ENCODE measurements around the gene SUMF2.
"Not testable (repeated sequence)": the region's sequence is repeated elsewhere in the genome, so short reads cannot be mapped to it uniquely, and the experiment has no call there.

Gene SUMF2

DNA sequence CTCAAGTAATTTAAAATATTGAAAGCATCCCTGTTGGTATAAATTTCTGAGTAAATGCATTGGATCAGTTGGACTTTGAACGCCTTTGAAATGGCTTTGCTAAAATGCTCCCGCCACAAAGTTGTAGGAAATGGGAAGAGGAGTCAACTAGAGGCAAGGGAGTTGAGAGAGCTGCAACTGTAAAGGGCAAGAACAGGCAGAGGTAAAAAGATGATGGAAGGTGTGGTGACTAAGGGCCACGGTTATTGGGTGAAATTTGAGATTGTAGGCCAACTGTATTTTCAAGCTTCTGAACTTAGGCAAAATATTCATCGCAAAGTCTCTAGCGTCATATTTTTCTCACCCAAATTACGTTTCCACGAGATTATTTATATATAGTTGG, 595 bp upstream of the SUMF2 start:
- no peak for DNase-seq

GRCh38 chr7:56066376-56066775, 2.3 kb downstream of the SUMF2 start:
- not testable (repeated sequence) for DNase-seq

DNA sequence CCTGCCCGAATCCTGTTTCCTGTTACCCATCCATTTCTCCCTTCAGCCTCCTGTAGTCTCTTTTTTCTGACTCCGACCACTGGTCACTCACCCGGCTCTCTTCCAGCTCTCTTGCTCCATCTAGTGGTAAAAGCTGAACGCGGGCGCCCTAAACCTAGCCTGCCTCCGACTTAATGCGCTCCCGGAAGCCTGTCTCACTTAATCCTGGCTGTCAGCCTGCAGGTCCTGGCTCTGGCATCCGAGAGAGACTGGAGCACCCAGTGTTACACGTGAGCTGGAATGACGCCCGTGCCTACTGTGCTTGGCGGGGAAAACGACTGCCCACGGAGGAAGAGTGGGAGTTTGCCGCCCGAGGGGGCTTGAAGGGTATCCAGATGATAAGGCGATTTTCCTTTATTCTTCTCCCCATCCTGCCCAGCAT, 10.3 kb downstream of the SUMF2 start:
- DNase-seq = peak; percentile 79

DNA sequence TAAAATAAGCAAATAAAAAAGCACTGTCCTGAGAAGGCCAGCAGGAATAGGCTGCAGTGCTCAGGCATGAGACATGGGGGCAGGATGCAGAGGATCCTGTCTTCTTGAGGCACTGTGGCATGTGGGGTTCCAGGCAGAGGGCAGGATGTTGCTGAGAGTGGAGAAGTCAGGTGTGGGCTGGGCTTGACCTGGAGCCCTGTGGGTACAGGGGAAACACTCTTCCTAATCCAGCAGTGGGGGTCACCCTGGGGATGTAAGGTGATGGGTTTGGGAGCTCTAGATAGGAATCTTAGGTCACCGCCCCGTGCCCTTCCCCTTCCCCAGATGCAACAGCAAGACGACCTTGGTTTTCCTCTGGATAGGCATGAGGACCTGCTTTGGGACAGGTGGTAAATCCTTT, 13.6 kb downstream of the SUMF2 start:
- DNase-seq = no peak

GRCh38 chr7:56078196-56078595, 14.1 kb downstream of the SUMF2 start:
- no peak for DNase-seq

- DNase-seq = no peak
Measured at GRCh38 chr7:56079450-56080185, 15.5 kb downstream of the SUMF2 start.

- DNase-seq = not testable (repeated sequence)
Measured at GRCh38 chr7:56080726-56081435, 16.8 kb downstream of the SUMF2 start.

DNA sequence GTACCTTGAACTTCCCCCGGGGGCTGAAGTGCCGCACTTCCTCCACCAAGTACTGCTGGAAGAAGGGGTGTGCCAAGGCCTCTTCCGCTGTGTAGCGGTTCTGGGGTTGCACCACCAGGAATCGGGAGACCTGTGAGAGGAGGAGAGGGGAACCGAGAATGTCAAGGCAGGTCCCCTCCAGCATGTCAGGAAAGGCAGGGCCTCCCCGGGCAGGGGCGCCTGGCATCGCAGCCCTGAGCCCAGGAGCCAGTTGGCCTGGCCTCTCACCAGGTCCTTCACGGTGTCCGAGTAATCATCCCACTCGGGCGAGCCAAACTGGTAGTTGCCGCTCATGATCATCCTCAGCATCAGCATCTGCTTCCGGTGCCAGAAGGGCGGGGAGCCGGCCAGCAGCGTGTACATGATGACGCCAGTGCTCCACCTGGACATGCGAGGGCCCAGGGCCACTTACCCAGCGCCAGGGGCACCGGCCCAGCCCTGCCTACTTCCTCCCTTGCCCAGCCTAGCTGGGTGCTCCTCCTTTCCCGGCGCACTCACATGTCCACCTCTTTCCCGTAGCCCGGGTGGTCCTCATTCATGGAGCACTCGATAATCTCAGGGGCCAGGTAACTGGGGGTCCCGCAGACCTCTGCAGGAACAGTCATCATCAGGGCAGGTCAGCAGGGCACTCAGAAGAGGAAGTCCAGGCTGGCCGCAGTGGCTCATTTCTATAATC, 17.7 kb downstream of the SUMF2 start:
- no peak for DNase-seq

DNA sequence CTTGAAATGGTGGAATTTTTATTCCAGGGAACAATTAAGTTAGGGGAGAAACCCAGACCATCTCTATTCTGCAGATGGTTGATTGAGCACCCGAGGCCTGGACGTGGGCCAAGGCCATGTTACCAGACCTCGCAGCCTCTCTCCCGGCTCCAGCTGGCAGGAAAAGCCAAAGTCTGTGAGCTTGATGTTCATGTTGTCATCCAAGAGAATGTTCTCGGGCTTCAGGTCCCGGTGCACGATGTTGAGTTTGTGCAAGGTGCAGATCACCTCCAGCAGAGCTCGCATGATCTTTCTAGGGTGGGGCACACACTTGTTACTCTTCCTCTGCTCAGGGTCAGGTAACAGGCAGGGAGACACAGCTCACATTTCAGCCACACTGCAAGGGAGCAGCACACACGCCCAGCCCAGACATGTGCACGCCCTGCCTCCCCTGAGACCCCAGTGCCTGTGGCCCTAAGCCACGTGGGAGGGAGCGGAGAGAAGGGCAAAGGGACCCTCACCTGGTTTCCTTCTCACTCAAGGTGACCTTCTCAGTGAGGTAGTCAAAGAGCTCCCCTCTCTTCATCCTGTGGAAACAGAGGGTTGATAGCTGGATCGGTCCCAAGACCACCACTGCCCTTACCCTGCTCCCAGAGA, 19.2 kb downstream of the SUMF2 start:
- DNase-seq = no peak

DNA sequence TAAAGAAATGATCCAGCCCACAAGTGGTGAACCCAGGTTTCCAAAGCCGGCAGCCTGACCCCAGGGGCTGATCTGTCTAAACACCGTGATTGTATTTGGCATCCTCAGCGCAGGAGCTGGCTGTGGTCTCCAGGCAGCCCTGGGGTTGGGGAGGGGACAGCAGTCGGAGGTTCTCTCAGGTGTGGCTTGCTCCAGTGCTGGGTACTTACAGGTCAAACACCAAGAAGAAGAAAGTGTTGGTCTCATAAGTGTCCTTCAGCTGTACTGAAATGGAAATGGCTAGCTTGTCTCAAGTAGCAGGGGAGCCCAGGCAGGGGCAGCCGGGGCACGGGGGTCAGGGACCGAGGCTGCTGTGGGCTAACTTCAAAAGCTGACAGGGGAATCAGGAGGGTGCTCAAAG, 22.7 kb downstream of the SUMF2 start:
- DNase-seq = no peak

- DNase-seq = no peak
Measured at GRCh38 chr7:56087445-56087844, 23.4 kb downstream of the SUMF2 start.

GRCh38 chr7:56091591-56091990, 27.5 kb downstream of the SUMF2 start:
- no peak for DNase-seq

DNA sequence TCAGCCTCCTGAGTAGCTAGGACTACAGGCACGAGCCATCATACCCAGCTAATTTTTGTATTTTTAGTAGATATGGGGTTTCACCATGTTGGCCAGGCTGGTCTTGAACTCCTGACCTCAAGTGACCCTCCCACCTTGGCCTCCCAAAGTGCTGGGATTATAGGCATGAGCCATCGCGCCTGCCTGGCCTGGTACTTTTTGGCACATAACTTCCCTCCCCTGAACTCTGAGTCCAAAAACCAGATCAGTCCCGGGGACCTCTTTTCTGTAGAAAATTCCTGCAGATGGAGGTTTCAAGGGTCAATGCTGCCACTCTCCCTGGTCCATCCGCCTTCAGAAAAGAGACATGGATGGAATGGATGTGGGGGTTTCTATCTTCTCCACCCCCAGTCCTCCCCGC, 28.3 kb downstream of the SUMF2 start:
- DNase-seq = not testable (repeated sequence)

DNA sequence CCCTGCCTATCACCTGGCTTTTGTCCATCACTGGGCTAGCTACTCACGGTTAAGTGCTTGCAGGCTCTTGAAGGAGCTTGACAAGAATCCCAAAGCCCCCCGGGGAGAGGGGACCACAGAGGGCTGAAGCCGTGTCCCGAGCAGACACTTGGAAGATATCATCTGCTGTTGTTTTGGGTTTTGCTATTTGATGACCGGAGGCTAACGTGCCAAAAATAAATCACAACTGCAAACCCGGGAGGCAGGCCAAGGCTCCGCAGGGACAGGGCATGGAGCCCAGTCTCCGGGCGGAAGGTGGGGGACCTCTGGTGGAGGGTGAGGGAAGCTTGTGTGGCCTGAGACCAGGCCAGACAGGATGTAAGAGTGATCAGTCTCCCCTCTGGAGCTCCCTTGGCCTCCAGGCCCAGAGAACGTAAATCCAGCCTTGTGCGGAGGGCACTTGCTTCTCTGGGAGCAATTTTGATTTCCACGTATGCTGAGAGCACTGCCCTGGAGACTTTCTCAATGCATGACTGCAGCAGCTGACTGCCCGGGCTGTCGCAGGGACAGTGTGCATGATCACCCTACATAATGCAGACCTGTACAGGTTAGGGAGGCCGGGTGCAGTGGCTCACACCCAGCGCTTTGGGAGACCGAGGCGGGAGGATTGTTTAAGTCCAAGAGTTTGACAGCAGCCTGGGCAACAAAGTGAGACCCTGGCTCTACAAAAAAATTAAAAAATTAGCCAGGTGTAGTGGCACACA, 28.9 kb downstream of the SUMF2 start, which contains the start of gene PHKG1:
PHKG1 (minus strand) TSS at position 164 of the 743 bp plus-strand sequence. CDS start 4,011 bp downstream, outside the sequence.
- DNase-seq = no peak

DNA sequence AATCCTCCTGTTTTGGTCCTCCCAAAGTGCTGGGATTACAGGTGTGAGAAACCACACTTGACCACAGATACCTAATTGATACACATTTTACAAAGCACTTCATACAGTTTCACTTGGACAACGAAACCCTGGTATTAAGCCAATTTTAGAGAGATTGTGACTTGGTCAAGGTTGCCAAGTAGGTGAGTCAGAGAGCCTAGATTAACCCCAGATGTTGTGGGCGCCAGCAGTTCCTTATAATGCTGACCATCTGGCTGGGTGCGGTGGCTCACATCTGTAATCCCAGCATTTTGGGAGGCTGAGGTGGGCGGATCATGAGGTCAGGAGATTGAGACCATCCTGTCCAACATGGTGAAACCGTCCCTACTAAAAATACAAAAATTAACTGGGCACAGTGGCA, 33.6 kb downstream of the SUMF2 start:
- DNase-seq = no peak

- not testable (repeated sequence) for DNase-seq
Measured at GRCh38 chr7:56098187-56099008, 34.3 kb downstream of the SUMF2 start.

DNA sequence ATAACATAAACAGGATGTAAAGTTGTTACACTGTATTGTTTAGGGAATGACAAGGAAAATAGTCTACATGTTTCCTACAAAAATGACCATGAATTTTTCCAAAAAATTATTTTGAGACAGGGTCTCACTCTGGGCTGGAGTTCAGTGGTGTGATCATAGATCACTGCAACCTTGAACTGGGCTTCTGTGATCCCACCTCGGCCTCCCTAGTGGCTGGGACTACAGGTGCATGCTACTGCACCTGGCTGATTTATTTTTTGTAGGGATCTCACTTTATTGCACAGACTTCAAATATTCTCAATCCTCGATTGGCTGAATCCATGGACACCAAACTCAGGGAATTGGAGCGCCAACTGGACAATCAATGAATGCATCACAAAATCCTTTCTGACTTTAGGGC, 35.6 kb downstream of the SUMF2 start:
- no peak for DNase-seq

- DNase-seq = not testable (repeated sequence)
Measured at GRCh38 chr7:56104138-56104537, 40.1 kb downstream of the SUMF2 start.

GRCh38 chr7:56105508-56105907, 41.4 kb downstream of the SUMF2 start:
- DNase-seq = peak; percentile 59

GRCh38 chr7:56106108-56107073, 42.3 kb downstream of the SUMF2 start, which contains the start of gene CHCHD2:
Gene CHCHD2, minus strand, starts transcription at chr7:56106476. Its CDS starts 63 bp downstream, at chr7:56106413.
- peak; percentile 97 for DNase-seq

All from CD4-positive, alpha-beta T cell treated with Interleukin-17A for 1 hour (primary cell).